Activated CD8-positive, alpha-beta memory T cell treated with anti-CD3 and anti-CD28 coated beads, Interleukin-2, amount 10 ng/mL, durations not matched to agents 7 days and 5 days (primary cell): ENCODE data around the gene BCL2L12. TPM values are rescaled to one million over a fixed set of nuclear protein-coding genes. Genes with fewer than 3 reads are reported as not detected.
"Not testable (repeated sequence)": the region's sequence is repeated elsewhere in the genome, so short reads cannot be mapped to it uniquely, and the experiment has no call there.

ENCODE experiments used
- ATAC-seq: fragments of 150-1000 bp; cut with Tn5 transposase; one replicate; pipeline ENCODE4 v1.10.0; 2021; ENCODE audit warnings: moderate library complexity
- CTCF ChIA-PET: fragments of 350-600 bp; sonication (Branson Sonifier 250); formaldehyde crosslinking; loops from one replicate; lab custom pipeline; 2021; ENCODE audit warnings: antibody characterized with exemption; lab: Charles Lee
- DNase-seq: peaks from one replicate; pipeline ENCODE4 v3.0.0-alpha.2; 2020
- H3K27ac Mint-ChIP-seq: one replicate; pipeline ENCODE4 v1.8.0; 2021; ENCODE audit warnings: mild to moderate bottlenecking, mixed read lengths
- H3K27me3 Mint-ChIP-seq: one replicate; pipeline ENCODE4 v1.8.0; 2021; ENCODE audit warnings: mixed read lengths
- H3K36me3 Mint-ChIP-seq: one replicate; pipeline ENCODE4 v1.8.0; 2021; ENCODE audit warnings: mild to moderate bottlenecking, mixed read lengths
- H3K4me1 Mint-ChIP-seq: one replicate; pipeline ENCODE4 v1.8.0; 2021; ENCODE audit warnings: mixed read lengths
- H3K4me3 Mint-ChIP-seq: one replicate; pipeline ENCODE4 v1.8.0; 2021; ENCODE audit warnings: mild to moderate bottlenecking, moderate library complexity, mixed read lengths
- H3K9me3 Mint-ChIP-seq: one replicate; pipeline ENCODE4 v1.8.0; 2022; ENCODE audit warnings: low read depth, mixed read lengths
- total RNA-seq, 2 experiments: library from RNA; stranded (reverse); gene quantifications; one replicate each; pipeline ENCODE4 v1.2.3, GENCODE V29; 2021

BCL2L12 gene
- total RNA-seq, 2 experiments from 2014 or later = 90.6 to 94.5 TPM

- DNase-seq = no peak
- Mint-ChIP-seq H3K27ac (no peak overlapping the region), H3K27me3 (no peaks in the 10 kb centered on the region), H3K4me3 (no peak overlapping the region), H3K9me3 (no peaks in the 10 kb centered on the region), H3K36me3 (no peaks in the 10 kb centered on the region), H3K4me1 (no peaks in the 10 kb centered on the region)
- no peak for ATAC-seq
- CTCF ChIA-PET = interaction anchor here (0.9 to 1.8 kb wide), 2 partner anchors 15 to 18 kb away, joined by 3 to 7 read pairs; no protein-coding TSS in a partner anchor
These were observed 33.6 kb downstream of the BCL2L12 start for GRCh38 chr19:49699364-49699763.

GRCh38 chr19:49700563-49700962 lies 34.8 kb downstream of the BCL2L12 start:
- H3K4me1 Mint-ChIP-seq = no peaks in the 10 kb centered on the region
- ATAC-seq (peak; percentile 43), DNase-seq (no peak)
- CTCF ChIA-PET = no interaction called here
- no peaks in the 10 kb centered on the region for H3K9me3 Mint-ChIP-seq
- no peaks in the 10 kb centered on the region for H3K27me3 Mint-ChIP-seq
- H3K27ac Mint-ChIP-seq = no peak overlapping the region
- no peak overlapping the region for H3K4me3 Mint-ChIP-seq
- no peaks in the 10 kb centered on the region for H3K36me3 Mint-ChIP-seq

- CTCF ChIA-PET = interaction anchor here (1.2 to 1.6 kb wide), 2 partner anchors 16 to 20 kb away, joined by 3 to 6 read pairs; no protein-coding TSS in a partner anchor
These were observed 35.6 kb downstream of the BCL2L12 start for GRCh38 chr19:49701271-49701786.

GRCh38 chr19:49704888-49705642 lies 39.3 kb downstream of the BCL2L12 start:
- DNase-seq = no peak
- H3K4me1 Mint-ChIP-seq = no peaks in the 10 kb centered on the region
- no peaks in the 10 kb centered on the region for H3K27me3 Mint-ChIP-seq
- H3K27ac Mint-ChIP-seq = no peak overlapping the region
- H3K4me3 Mint-ChIP-seq = no peak overlapping the region
- CTCF ChIA-PET = no interaction called here
- H3K9me3 Mint-ChIP-seq = no peaks in the 10 kb centered on the region
- no peak for ATAC-seq
- no peaks in the 10 kb centered on the region for H3K36me3 Mint-ChIP-seq

More at GRCh38 chr19:49701271-49701786, 35.6 kb downstream of the BCL2L12 start:
- Mint-ChIP-seq H3K9me3 (no peaks in the 10 kb centered on the region), H3K27ac (no peak overlapping the region), H3K36me3 (no peaks in the 10 kb centered on the region), H3K4me3 (no peak overlapping the region), H3K27me3 (no peaks in the 10 kb centered on the region), H3K4me1 (no peaks in the 10 kb centered on the region)
- ATAC-seq (no peak), DNase-seq (no peak)

GRCh38 chr19:49705919-49706318 lies 40.2 kb downstream of the BCL2L12 start:
- H3K4me3 Mint-ChIP-seq = no peak overlapping the region
- H3K4me1 Mint-ChIP-seq = no peaks in the 10 kb centered on the region
- DNase-seq (no peak), ATAC-seq (no peak)
- no peaks in the 10 kb centered on the region for H3K27me3 Mint-ChIP-seq
- no peaks in the 10 kb centered on the region for H3K9me3 Mint-ChIP-seq
- H3K27ac Mint-ChIP-seq = no peak overlapping the region
- CTCF ChIA-PET = no interaction called here
- H3K36me3 Mint-ChIP-seq = no peaks in the 10 kb centered on the region

GRCh38 chr19:49710372-49710951 lies 44.7 kb downstream of the BCL2L12 start:
- Mint-ChIP-seq H3K27ac (no peak overlapping the region), H3K4me1 (no peaks in the 10 kb centered on the region), H3K36me3 (no peaks in the 10 kb centered on the region), H3K4me3 (no peak overlapping the region), H3K9me3 (no peaks in the 10 kb centered on the region), H3K27me3 (no peaks in the 10 kb centered on the region)
- CTCF ChIA-PET = no interaction called here
- no peak for DNase-seq
- no peak for ATAC-seq

GRCh38 chr19:49712397-49712859 lies 46.7 kb downstream of the BCL2L12 start:
- H3K36me3 Mint-ChIP-seq = no peaks in the 10 kb centered on the region
- H3K4me3 Mint-ChIP-seq = no peak overlapping the region
- no peaks in the 10 kb centered on the region for H3K27me3 Mint-ChIP-seq
- peaks cover 7% of the 10 kb centered on the region for H3K4me1 Mint-ChIP-seq
- CTCF ChIA-PET = interaction anchor here (0.7 kb wide), 1 partner anchor 54 kb away, joined by 4 read pairs; no protein-coding TSS in a partner anchor
- no peak overlapping the region for H3K27ac Mint-ChIP-seq
- ATAC-seq (no peak), DNase-seq (no peak)
- H3K9me3 Mint-ChIP-seq = no peaks in the 10 kb centered on the region

GRCh38 chr19:49713236-49713845 lies 47.6 kb downstream of the BCL2L12 start:
- Mint-ChIP-seq H3K36me3 (no peaks in the 10 kb centered on the region), H3K4me3 (no peak overlapping the region), H3K4me1 (peaks cover 11% of the 10 kb centered on the region), H3K27ac (no peak overlapping the region), H3K9me3 (no peaks in the 10 kb centered on the region), H3K27me3 (no peaks in the 10 kb centered on the region)
- CTCF ChIA-PET = no interaction called here
- DNase-seq (no peak), ATAC-seq (no peak)

- Mint-ChIP-seq H3K27me3 (no peaks in the 10 kb centered on the region), H3K4me3 (no peak overlapping the region), H3K36me3 (no peaks in the 10 kb centered on the region), H3K4me1 (peaks cover 14% of the 10 kb centered on the region), H3K9me3 (no peaks in the 10 kb centered on the region), H3K27ac (peak overlapping the region; percentile 61)
- CTCF ChIA-PET = interaction anchor here (1.0 to 2.8 kb wide), 2 partner anchors 34 to 133 kb away, joined by 3 to 14 read pairs; partner anchors contain the start of gene PTOV1
- DNase-seq (no peak), ATAC-seq (no peak)
These were observed 50.4 kb downstream of the BCL2L12 start for GRCh38 chr19:49716154-49716553.

- Mint-ChIP-seq H3K27me3 (no peaks in the 10 kb centered on the region), H3K9me3 (no peaks in the 10 kb centered on the region), H3K4me3 (no peak overlapping the region), H3K36me3 (no peaks in the 10 kb centered on the region), H3K4me1 (peaks cover 14% of the 10 kb centered on the region), H3K27ac (peak overlapping the region; percentile 4)
- ATAC-seq (no peak), DNase-seq (no peak)
- CTCF ChIA-PET = interaction anchor here (0.6 to 2.8 kb wide), 10 partner anchors 13 to 131 kb away, joined by 3 to 14 read pairs (median 4); partner anchors contain the start of gene PTOV1
These were observed 52.8 kb downstream of the BCL2L12 start for GRCh38 chr19:49718511-49718910.

GRCh38 chr19:49718991-49719390 lies 53.3 kb downstream of the BCL2L12 start:
- ATAC-seq (no peak), DNase-seq (no peak)
- CTCF ChIA-PET = interaction anchor here (0.5 to 0.8 kb wide), 3 partner anchors 9 to 114 kb away, joined by 3 to 4 read pairs (median 4); no protein-coding TSS in a partner anchor
- no peaks in the 10 kb centered on the region for H3K36me3 Mint-ChIP-seq
- H3K27ac Mint-ChIP-seq = peak overlapping the region; percentile 0
- H3K9me3 Mint-ChIP-seq = no peaks in the 10 kb centered on the region
- H3K4me3 Mint-ChIP-seq = no peak overlapping the region
- H3K4me1 Mint-ChIP-seq = peaks cover 14% of the 10 kb centered on the region
- no peaks in the 10 kb centered on the region for H3K27me3 Mint-ChIP-seq

- CTCF ChIA-PET = interaction anchor here (0.5 to 0.7 kb wide), 3 partner anchors 9 to 42 kb away, joined by 3 to 4 read pairs (median 4); partner anchors contain the start of gene PRMT1
- H3K36me3 Mint-ChIP-seq, H3K9me3 Mint-ChIP-seq, H3K4me3 Mint-ChIP-seq, ATAC-seq, DNase-seq, H3K27me3 Mint-ChIP-seq: not testable (repeated sequence)
- peaks cover 14% of the 10 kb centered on the region for H3K4me1 Mint-ChIP-seq
- H3K27ac Mint-ChIP-seq = peak overlapping the region; percentile 0
These were observed 53.7 kb downstream of the BCL2L12 start for GRCh38 chr19:49719420-49719819.
